Fibroblast of villous mesenchyme (primary cell): ENCODE results near the gene MEIS3. TPM values are rescaled to one million over a fixed set of nuclear protein-coding genes. Genes with fewer than 3 reads are reported as not detected.

ENCODE experiments used
- DNase-seq: peaks from one replicate; pipeline ENCODE4 v3.0.0-alpha.2; 2010; ENCODE audit warnings: low read depth
- H3K4me3 ChIP-seq: 2 replicates; pipeline ENCODE4 v1.5.1; 2011; ENCODE audit warnings: low read depth, mild to moderate bottlenecking, low read length
- total RNA-seq: library from RNA; depleted of rRNA; stranded (reverse); fragments of >200 nt; gene quantifications from 2 replicates; pipeline ENCODE4 v1.2.3, GENCODE V29; 2012
- TF ChIP-seq, protein P1 (sequence below): IDR thresholded peaks from 2 replicates; pipeline ENCODE4 v1.5.1; 2012; ENCODE audit warnings: low read depth, mild to moderate bottlenecking, low read length; ENCODE audit not compliant: insufficient read depth

The MEIS3 gene
- total RNA-seq, 1 donor = 38.0 TPM

DNA sequence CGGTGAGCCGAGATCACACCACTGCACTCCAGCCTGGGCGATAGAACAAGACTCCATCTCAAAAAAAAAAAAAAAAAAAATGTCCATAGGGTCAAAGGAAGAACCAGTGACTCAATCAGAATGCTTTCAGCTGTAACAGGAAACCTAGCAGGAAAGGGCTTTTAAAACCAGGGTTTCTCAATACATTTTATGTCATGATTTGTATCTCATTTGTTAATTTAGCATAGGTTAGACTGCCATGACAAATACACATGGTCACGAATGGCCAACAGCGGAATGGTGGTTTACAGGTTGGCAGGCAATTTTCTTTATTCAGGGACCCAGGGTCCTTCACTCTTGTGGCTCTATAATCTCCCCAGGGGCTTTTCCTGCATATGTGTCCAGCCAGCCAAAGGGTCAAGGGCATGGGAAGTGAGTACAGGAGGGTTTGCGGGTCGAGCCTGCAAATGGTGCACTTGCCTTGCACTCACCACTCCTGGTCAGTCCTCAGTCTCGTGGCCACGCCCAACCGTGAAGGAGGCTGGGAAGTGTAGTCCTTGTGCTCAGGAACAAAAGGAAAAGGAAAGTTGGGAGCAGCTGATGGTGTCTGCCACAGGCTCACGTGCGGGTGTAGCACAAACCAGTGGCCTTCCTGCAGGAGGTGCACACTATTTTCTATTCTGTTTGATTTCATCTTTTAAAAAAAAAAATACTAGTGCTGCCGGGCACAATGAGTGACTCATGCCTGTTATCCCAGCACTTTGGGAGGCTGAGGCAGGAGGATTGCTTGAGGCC, 55.4 kb downstream of the MEIS3 start:
- DNase-seq = peak; percentile 53
- TF ChIP-seq, protein P1, sequence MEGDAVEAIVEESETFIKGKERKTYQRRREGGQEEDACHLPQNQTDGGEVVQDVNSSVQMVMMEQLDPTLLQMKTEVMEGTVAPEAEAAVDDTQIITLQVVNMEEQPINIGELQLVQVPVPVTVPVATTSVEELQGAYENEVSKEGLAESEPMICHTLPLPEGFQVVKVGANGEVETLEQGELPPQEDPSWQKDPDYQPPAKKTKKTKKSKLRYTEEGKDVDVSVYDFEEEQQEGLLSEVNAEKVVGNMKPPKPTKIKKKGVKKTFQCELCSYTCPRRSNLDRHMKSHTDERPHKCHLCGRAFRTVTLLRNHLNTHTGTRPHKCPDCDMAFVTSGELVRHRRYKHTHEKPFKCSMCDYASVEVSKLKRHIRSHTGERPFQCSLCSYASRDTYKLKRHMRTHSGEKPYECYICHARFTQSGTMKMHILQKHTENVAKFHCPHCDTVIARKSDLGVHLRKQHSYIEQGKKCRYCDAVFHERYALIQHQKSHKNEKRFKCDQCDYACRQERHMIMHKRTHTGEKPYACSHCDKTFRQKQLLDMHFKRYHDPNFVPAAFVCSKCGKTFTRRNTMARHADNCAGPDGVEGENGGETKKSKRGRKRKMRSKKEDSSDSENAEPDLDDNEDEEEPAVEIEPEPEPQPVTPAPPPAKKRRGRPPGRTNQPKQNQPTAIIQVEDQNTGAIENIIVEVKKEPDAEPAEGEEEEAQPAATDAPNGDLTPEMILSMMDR = no peak
- H3K4me3 ChIP-seq = no peak overlapping the region

DNA sequence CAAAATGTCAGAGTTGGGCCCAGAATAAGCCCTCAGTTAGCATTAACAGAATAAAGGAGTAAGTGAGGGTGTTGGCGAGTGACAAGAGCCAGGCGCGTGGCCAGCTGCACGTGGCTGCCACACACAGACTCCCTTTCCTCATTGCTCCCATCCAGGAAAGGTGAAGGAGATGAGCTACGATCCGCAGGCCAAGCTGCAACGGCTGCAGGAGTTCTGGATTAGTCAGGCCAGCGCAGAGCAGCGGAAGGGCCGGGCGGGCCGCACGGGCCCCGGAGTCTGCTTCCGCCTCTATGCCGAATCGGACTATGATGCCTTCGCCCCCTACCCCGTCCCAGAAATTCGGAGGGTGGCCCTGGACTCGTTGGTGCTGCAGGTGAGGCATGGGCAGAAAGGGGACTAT, 57.0 kb downstream of the MEIS3 start:
- TF ChIP-seq, protein P1 = no peak
- DNase-seq = no peak
- no peak overlapping the region for H3K4me3 ChIP-seq

DNA sequence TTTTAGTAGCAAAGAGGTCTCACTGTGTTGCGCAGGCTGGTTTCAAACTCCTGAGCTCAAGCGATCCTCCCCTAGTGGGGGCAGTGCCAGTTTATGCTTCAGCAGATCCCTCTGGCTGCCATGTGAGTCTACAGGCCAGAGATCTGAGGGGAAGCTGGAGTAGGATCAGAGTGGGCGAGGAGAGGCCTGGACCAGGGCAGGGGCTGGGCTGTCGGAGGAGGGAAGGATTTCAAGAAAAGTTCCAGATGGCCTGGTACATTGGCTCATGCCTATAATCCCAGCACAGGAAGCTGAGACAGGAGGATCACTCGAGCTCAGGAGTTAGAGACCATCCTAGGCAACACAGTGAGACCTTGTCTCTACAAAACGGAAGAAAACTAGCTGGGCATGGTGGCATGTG, 60.4 kb downstream of the MEIS3 start:
- TF ChIP-seq, protein P1 = no peak
- no peak overlapping the region for H3K4me3 ChIP-seq
- DNase-seq = no peak

DNA sequence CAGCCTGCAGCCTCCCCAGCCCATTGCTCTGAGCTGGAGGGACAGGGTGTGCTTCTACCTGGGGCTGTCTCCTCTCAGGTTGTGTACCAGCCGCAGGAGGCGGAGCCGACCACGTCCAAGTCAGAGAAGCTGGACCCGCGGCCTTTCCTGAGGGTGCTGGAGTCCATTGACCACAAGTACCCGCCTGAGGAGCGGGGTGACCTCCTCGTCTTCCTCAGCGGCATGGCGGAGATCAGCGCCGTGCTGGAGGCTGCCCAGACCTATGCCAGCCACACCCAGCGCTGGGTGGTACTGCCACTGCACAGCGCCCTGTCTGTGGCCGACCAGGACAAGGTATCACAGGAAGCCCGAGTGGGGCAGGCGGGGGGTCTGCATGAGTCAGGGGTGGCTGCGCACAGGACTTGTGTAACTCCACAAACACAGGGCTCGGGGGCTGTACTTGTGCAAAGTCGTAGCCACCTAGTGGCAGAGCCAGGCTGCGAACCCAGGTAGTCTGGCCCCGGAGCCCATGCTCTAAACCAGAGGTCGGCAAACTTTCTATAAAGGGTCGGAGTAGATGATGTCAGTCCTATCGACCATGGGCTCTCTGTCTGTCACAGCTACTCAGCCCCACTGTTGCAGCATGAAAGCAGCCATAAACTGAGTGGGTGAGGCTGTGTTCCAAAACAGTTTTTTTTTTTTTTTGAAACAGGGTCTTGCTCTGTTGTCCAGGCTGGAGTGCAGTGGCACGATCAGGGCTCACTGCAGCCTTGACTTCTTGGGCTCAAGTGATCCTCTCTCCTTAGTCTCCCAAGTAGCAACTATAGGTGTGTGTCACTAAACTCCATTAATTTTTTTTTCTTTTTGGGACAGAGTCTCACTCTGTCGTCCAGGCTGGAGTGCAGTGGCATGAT, 61.3 kb downstream of the MEIS3 start:
- TF ChIP-seq, protein P1 = peak; percentile 21
- no peak overlapping the region for H3K4me3 ChIP-seq
- no peak for DNase-seq

DNA sequence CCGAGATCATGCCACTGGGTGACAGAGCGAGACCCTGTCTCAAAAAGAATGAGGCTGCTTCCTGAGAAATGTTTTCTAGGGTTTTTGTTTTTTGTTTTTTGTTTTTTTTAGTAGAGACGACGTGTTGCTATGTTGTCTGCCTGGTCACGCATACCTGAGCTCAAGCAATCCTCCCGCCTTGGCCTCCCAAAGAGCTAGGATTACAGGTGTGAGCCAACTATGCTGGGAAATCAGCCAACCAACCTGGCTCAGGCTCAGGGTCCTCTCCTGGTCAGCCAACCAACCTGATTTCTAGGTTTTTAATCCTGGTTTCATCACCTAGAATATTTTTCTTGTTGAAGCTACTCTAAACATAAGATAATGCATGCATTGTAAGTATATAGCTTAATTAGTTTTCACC, 62.4 kb downstream of the MEIS3 start:
- TF ChIP-seq, protein P1 = no peak
- DNase-seq = no peak
- H3K4me3 ChIP-seq = no peak overlapping the region

DNA sequence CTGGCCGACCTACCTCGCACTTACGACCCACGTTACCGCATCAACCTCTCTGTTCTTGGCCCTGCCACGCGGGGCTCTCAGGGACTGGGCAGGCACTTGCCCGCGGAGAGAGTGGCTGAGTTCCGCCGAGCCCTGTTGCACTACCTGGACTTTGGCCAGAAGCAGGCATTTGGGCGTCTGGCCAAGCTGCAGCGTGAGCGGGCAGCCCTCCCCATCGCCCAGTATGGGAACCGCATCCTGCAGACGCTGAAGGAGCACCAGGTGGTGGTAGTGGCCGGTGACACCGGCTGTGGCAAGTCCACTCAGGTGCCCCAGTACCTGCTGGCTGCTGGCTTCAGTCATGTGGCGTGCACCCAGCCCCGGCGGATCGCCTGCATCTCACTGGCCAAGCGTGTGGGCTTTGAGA, 66.0 kb downstream of the MEIS3 start:
- no peak for DNase-seq
- H3K4me3 ChIP-seq = no peak overlapping the region
- TF ChIP-seq, protein P1 = no peak

Other genes starting within 250 kb of the MEIS3 start
- 6.0 and 14.2 TPM in 2 replicates for gene BBC3, start 188.3 kb downstream of the MEIS3 start, total RNA-seq
- 7.3 and 8.4 TPM in 2 replicates for gene CCDC9, start 163.0 kb downstream of the MEIS3 start, total RNA-seq
- 2.6 and 4.2 TPM in 2 replicates for gene INAFM1, start 144.6 kb downstream of the MEIS3 start, total RNA-seq
- gene C5AR1, start 109.7 kb downstream of the MEIS3 start, total RNA-seq = 0.32 and 0.43 TPM in 2 replicates
- gene C5AR2, start 87.4 kb downstream of the MEIS3 start, total RNA-seq = under 0.01 TPM in 1 of 2 replicates, not detected in the other
- 12.2 and 13.4 TPM in 2 replicates for gene DHX34, start 70.2 kb downstream of the MEIS3 start, total RNA-seq
- gene SLC8A2, start 52.4 kb upstream of the MEIS3 start, total RNA-seq = not detected in 2 replicates
- gene KPTN, start 64.7 kb upstream of the MEIS3 start, total RNA-seq = 2.6 and 3.9 TPM in 2 replicates
- gene NAPA, start 95.5 kb upstream of the MEIS3 start, total RNA-seq = 72.5 and 82.8 TPM in 2 replicates
- under 0.01 TPM in 2 replicates for gene ZNF541, start 153.6 kb upstream of the MEIS3 start, total RNA-seq
- 3.0 and 5.2 TPM in 2 replicates for gene BICRA, start 189.6 kb upstream of the MEIS3 start, total RNA-seq